Suprapubic skin (tissue), 4 donors: ENCODE measurements around the gene DOLPP1.

Experiments
- CTCF ChIP-seq, 2 donors: fragments of 200-600 bp in 1 of 2; fragments of 450-650 bp in 1 of 2; sonication (generic) in 1 of 2; IDR thresholded peaks; one replicate each; pipeline ENCODE4 v1.5.1; 2016 to 2019; ENCODE audit warnings: antibody characterized with exemption in 2 of 2, mild to moderate bottlenecking in 1 of 2, moderate library complexity in 1 of 2
- EP300 ChIP-seq: sonication (generic); formaldehyde crosslinking; IDR thresholded peaks from one replicate; pipeline ENCODE4 v1.6.1; 2017; ENCODE audit warnings: antibody characterized with exemption
- POLR2A ChIP-seq, 2 donors: fragments of 450-650 bp; IDR thresholded peaks; one replicate each; pipeline ENCODE4 v1.6.1; 2017; ENCODE audit warnings: antibody characterized with exemption in 2 of 2, mild to moderate bottlenecking in 2 of 2, moderate library complexity in 2 of 2
- POLR2AphosphoS5 ChIP-seq, 3 donors: sonication (generic); formaldehyde crosslinking; IDR thresholded peaks; one replicate each; pipeline ENCODE4 v1.6.1; 2017; ENCODE audit warnings: antibody characterized with exemption in 3 of 3

GRCh38 chr9:129059796-129060785 lies 20.8 kb upstream of the DOLPP1 start:
- TF ChIP-seq CTCF (IDR thresholded peaks at IDR 0.05) = no peak
- TF ChIP-seq POLR2A (IDR thresholded peaks at IDR 0.05) = no peak
- TF ChIP-seq POLR2AphosphoS5 (IDR thresholded peaks at IDR 0.05) = no peak
- TF ChIP-seq EP300 = no peak
